Measurements from ENCODE around the gene COPS7A. TPM values are rescaled to one million over a fixed set of nuclear protein-coding genes. Genes with fewer than 3 reads are reported as not detected.
A peak's percentile ranks its signal among the peaks of the same experiment; 100 is the strongest.
"Not testable (repeated sequence)": the region's sequence is repeated elsewhere in the genome, so short reads cannot be mapped to it uniquely, and the experiment has no call there.

COPS7A gene
- total RNA-seq, 2 experiments from 2014 or later = 38.3 to 41.6 TPM

DNA sequence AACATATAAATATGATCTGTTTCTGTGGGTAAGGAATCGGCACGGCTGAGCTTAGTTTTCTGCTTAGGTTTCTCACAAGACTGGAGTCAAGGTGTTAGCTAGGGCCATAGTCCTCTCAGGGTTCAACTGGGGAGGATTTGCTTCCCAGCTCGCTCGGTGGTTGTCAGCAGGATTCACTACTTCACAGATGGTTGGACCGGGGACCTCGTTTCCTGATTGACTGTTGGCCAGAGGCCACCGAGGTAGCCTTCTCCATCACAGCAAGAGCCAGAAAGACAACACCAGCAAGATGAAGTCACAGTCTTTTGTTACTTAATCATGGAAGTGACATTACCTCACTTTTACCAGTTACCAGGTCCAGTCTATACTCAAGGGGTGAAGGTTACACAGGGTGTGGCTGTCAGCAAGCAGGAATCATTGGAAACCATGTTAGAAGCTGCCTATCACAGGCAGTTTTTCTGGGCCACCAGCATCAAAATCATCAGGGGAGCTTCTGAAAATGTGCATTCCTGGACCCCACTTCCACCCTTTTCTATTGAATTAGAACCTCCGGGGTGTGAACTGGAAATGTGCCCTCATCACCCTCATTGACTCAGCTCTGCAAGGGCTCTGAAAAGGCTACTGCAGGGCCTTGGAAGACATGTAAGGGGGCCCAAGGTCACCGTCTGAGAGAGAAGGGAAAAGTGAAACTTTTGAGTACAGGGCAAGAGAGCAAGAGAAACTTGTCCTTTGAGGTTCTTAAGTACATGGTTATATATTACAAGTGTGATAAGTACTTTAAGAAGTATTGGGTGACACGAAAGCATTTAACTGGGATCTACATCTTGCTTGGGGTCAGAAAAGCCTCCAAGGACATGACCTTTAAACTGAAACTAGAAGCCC, 10.9 kb downstream of the COPS7A start:
- no peak overlapping the region for H3K27ac Mint-ChIP-seq
- intact Hi-C loops (cut with DNase I, micrococcal nuclease) = loop anchor here (1.0 kb wide), 2 partner anchors 45 to 91 kb away; no protein-coding TSS in a partner anchor
- no peaks in the 10 kb centered on the region for H3K27me3 Mint-ChIP-seq
- CTCF ChIA-PET = interaction anchor here (0.6 to 2.8 kb wide), 6 partner anchors 8 to 101 kb away, joined by 3 to 8 read pairs (median 3); partner anchors contain the start of genes COPS7A and MLF2
- H3K9me3 Mint-ChIP-seq (ENCODE audit: low read depth) = no peaks in the 10 kb centered on the region
- peaks cover 6% of the 10 kb centered on the region for H3K4me1 Mint-ChIP-seq
- POLR2A ChIA-PET = no interaction called here
- no peak overlapping the region for H3K4me3 Mint-ChIP-seq
- peaks cover 12% of the 10 kb centered on the region for H3K36me3 Mint-ChIP-seq (ENCODE audit: low read depth)
- no peak for ATAC-seq
- DNase-seq = no peak

DNA sequence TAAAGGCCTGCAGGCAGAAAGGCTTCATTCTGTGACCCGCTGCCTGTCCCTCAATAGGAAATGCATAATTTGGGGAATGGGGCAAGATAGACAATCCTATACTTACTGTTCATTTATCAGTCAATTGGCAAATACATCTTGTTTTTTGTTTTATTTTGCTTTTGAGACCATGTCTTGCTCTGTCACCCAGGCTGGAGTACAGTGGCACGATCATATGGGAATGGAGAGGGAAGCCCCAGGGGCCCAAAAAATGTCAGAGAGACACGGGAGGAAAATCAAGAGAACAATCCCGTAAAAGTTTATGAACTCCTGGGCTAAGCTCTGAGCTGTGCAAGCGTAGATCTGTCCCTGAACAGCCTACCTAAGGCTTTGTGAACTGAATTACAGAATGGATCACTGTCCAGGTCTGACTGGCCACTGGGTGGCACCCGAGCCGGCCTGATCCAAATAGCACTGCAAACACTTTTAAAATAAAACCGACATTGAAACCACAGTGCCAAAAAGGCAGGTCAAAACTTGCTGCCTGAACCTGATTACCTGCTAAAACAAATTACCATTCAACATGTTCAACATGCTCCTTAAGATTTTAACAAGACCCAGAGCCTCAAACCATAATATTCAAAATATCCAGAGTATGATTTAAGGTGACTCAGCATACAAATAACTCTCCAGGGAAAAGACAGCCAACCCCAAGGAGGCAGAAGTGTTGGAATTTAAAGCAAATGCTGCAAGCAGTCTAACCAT, 11.8 kb downstream of the COPS7A start:
- POLR2A ChIA-PET = no interaction called here
- ATAC-seq (peak; percentile 81), DNase-seq (peak; percentile 72)
- Mint-ChIP-seq H3K27ac (no peak overlapping the region), H3K27me3 (no peaks in the 10 kb centered on the region), H3K36me3 (ENCODE audit: low read depth) (peaks cover 5% of the 10 kb centered on the region), H3K4me3 (no peak overlapping the region), H3K9me3 (ENCODE audit: low read depth) (no peaks in the 10 kb centered on the region), H3K4me1 (peaks cover 6% of the 10 kb centered on the region)
- intact Hi-C loops (cut with DNase I, micrococcal nuclease) = loop anchor here (1.0 kb wide), 2 partner anchors 44 to 90 kb away; no protein-coding TSS in a partner anchor
- CTCF ChIA-PET = interaction anchor here (0.7 to 1.1 kb wide), 3 partner anchors 18 to 100 kb away, joined by 3 read pairs; no protein-coding TSS in a partner anchor

DNA sequence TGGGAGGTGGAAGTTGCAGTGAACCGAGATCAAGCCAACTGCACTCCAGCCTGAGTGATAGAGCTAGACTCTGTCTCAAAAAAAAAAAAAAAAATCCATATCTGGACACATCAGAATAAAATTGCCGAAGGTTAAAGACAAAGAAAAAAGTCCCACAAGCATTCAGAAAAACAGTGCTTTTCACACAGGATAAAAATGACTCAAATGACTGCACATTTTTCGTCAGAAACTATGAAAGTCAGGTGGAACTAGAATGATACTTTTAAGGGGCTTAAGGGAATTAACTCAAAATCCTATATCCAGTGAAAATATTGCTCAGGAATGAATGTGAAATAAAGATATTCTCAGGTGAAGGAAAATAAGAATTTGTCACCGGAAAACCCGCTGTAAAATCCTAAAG, 12.9 kb downstream of the COPS7A start:
- Mint-ChIP-seq H3K27ac (no peak overlapping the region), H3K36me3 (ENCODE audit: low read depth) (no peaks in the 10 kb centered on the region), H3K4me1 (peaks cover 6% of the 10 kb centered on the region), H3K4me3 (no peak overlapping the region), H3K9me3 (ENCODE audit: low read depth) (no peaks in the 10 kb centered on the region), H3K27me3 (no peaks in the 10 kb centered on the region)
- CTCF ChIA-PET = interaction anchor here (0.7 to 1.6 kb wide), 2 partner anchors 17 to 108 kb away, joined by 3 read pairs; no protein-coding TSS in a partner anchor
- DNase-seq (no peak), ATAC-seq (no peak)
- intact Hi-C loops (cut with DNase I, micrococcal nuclease) = no loop called here
- POLR2A ChIA-PET = no interaction called here

DNA sequence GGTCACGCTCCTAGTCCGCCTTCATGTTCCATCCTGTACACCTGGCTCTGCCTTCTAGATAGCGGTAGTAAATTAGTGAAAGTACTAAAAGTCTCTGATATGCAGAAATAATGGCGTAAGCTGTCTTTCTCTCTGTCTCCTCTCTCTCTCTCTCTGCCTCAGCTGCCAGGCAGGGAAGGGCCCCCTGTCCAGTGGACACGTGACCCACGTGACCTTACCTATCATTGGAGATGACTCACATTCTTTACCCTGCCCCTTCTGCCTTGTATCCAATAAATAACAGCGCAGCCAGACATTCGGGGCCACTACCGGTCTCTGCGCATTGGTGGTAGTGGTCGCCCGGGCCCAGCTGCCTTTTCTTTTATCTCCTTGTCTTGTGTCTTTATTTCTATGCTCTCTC, 18.2 kb downstream of the COPS7A start:
- H3K27me3 Mint-ChIP-seq; intact Hi-C loops (cut with DNase I, micrococcal nuclease); H3K4me3 Mint-ChIP-seq; H3K9me3 Mint-ChIP-seq (ENCODE audit: low read depth); ATAC-seq; DNase-seq: not testable (repeated sequence)
- Mint-ChIP-seq H3K27ac (peak overlapping the region; percentile 58), H3K36me3 (ENCODE audit: low read depth) (peaks cover 35% of the 10 kb centered on the region), H3K4me1 (peaks cover 41% of the 10 kb centered on the region)
- ChIA-PET CTCF (interaction anchor here (0.6 to 4.6 kb wide), 5 partner anchors 11 to 174 kb away, joined by 3 to 19 read pairs (median 3); partner anchors contain the start of genes MLF2 and NOP2), POLR2A (interaction anchor here (1.6 to 1.7 kb wide), 2 partner anchors 11 to 202 kb away, joined by 4 to 6 read pairs; partner anchors contain the start of genes C12orf57, MLF2 and RNU7-1)

DNA sequence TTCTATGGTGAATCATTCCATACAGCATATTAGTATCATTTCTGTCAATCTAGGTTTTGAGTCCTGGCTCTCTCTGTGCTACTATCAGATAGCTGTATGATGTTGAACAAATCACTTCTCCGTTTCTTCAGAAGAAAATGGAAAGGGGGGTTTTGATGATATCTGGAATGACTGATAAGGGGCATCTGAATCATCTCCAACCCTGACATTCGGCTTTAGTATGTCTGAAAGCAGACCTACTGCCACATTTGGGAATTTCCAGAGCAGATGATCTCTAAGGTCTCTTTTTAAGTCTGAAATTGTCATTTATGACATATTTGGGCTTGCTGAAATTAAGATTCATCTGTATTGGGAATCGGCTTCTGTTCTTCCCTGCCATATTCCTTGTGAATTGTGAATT, 19.0 kb downstream of the COPS7A start:
- Mint-ChIP-seq H3K4me1 (peaks cover 42% of the 10 kb centered on the region), H3K36me3 (ENCODE audit: low read depth) (peaks cover 42% of the 10 kb centered on the region), H3K27ac (peak overlapping the region; percentile 77), H3K27me3 (no peaks in the 10 kb centered on the region), H3K9me3 (ENCODE audit: low read depth) (peaks cover 7% of the 10 kb centered on the region), H3K4me3 (no peak overlapping the region)
- ChIA-PET CTCF (interaction anchor here (0.6 to 4.6 kb wide), 9 partner anchors 8 to 673 kb away, joined by 3 to 19 read pairs (median 3); partner anchors contain the start of genes MLF2, NOP2 and SPSB2), POLR2A (interaction anchor here (0.7 to 1.7 kb wide), 3 partner anchors 10 to 201 kb away, joined by 3 to 6 read pairs (median 4); partner anchors contain the start of genes C12orf57, MLF2 and RNU7-1)
- ATAC-seq (peak; percentile 60), DNase-seq (no peak)
- intact Hi-C loops (cut with DNase I, micrococcal nuclease) = no loop called here

DNA sequence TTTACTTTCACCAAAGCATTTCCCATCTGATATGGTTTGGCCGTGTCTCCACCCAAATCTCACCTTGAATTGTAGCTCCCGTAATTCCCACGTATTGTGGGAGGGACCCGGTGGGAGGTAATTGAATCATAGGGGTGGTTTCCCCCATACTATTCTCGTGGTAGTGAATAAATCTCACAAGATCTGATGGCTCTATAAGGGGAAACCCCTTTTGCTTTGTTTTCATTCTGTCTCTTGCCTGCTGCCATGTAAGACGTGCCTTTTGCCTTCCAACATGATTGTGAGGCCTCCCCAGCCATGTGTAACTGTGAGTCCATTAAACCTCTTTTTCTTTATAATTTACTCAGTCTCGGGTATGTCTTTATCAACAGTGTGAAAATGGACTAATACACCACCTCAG, 19.5 kb downstream of the COPS7A start:
- CTCF ChIA-PET = interaction anchor here (0.7 to 4.6 kb wide), 6 partner anchors 10 to 672 kb away, joined by 3 to 19 read pairs (median 3); partner anchors contain the start of genes MLF2, NOP2 and SPSB2
- Mint-ChIP-seq H3K4me1 (peaks cover 42% of the 10 kb centered on the region), H3K36me3 (ENCODE audit: low read depth) (peaks cover 47% of the 10 kb centered on the region), H3K27ac (peak overlapping the region; percentile 77)
- POLR2A ChIA-PET = interaction anchor here (0.7 to 1.7 kb wide), 3 partner anchors 9 to 200 kb away, joined by 3 to 6 read pairs (median 4); partner anchors contain the start of genes C12orf57, MLF2 and RNU7-1
- H3K27me3 Mint-ChIP-seq; intact Hi-C loops (cut with DNase I, micrococcal nuclease); H3K4me3 Mint-ChIP-seq; H3K9me3 Mint-ChIP-seq (ENCODE audit: low read depth): not testable (repeated sequence)
- DNase-seq (peak; percentile 61), ATAC-seq (peak; percentile 49)

DNA sequence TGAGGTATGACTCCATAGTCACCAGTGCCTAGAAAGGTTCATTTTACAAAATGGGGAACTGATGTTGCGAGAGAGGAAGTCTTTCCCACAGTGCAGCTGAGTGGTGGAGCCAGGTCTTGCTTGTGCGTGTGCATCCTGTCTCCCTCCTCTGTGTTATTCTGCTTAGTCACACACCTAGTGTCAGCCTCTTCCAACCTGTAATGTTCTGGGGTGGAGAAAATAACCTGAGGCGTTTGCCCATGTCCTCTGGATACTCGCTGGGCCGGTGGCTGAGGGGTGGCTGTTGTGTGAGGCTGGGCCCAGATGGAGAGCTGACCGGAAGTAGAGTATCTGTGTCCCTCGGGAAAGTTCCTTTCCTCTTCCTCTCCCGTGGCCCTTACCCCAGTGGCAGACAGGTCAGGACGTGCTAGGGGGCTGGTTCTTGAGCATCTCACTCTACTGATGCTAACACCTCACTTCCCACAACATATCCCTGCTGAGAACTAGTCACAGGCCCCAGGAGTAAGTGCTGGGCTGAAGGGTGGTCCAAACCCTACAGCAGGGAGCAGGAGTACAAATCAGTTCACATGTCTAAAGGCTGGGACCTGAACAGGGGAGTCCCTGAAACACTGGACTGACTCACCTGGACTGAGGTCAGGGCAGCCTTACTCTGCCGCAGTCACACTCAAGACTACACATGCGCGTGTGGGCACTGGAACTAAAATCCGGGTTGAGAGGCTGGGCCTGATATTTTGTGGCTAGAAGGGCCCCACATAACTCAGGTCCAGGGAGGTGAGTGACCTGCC, 22.1 kb downstream of the COPS7A start:
- peaks cover 47% of the 10 kb centered on the region for H3K4me1 Mint-ChIP-seq
- H3K36me3 Mint-ChIP-seq (ENCODE audit: low read depth) = peaks cover 66% of the 10 kb centered on the region
- no peaks in the 10 kb centered on the region for H3K27me3 Mint-ChIP-seq
- ATAC-seq = peak; percentile 82
- peak overlapping the region; percentile 76 for H3K27ac Mint-ChIP-seq
- ChIA-PET CTCF (interaction anchor here (1.3 to 1.4 kb wide), 2 partner anchors 35 kb away, joined by 3 to 4 read pairs; no protein-coding TSS in a partner anchor), POLR2A (interaction anchor here (0.7 kb wide), 1 partner anchor 9 kb away, joined by 3 read pairs; no protein-coding TSS in a partner anchor)
- DNase-seq = peak; percentile 52
- intact Hi-C loops (cut with DNase I, micrococcal nuclease) = no loop called here
- H3K9me3 Mint-ChIP-seq (ENCODE audit: low read depth) = peaks cover 7% of the 10 kb centered on the region
- no peak overlapping the region for H3K4me3 Mint-ChIP-seq

DNA sequence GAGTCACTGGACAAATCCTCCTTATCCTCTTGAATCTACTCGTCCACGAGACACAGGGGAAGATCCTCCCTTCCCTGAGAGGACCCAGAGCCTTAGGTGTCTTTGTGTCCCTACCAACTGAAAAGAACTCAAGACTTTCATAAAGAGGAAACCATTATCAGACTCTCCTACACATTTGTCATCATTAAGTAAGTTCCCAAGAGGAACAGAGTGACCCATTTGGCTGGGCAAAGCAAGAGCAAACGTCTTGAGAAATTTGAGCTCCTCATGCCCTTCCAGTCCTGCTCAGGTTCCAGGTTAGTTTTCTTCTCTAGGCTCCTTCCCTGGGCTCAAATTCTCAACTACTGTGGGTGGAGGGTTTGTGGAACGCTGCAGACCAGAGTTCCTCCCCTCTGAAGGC, 23.4 kb downstream of the COPS7A start:
- no peaks in the 10 kb centered on the region for H3K27me3 Mint-ChIP-seq
- peaks cover 73% of the 10 kb centered on the region for H3K36me3 Mint-ChIP-seq (ENCODE audit: low read depth)
- H3K27ac Mint-ChIP-seq = peak overlapping the region; percentile 74
- POLR2A ChIA-PET = no interaction called here
- DNase-seq = no peak
- H3K4me1 Mint-ChIP-seq = peaks cover 52% of the 10 kb centered on the region
- intact Hi-C loops (cut with DNase I, micrococcal nuclease) = no loop called here
- H3K4me3 Mint-ChIP-seq = no peak overlapping the region
- ATAC-seq = no peak
- H3K9me3 Mint-ChIP-seq (ENCODE audit: low read depth) = peaks cover 7% of the 10 kb centered on the region
- CTCF ChIA-PET = interaction anchor here (0.6 to 1.4 kb wide), 3 partner anchors 33 to 132 kb away, joined by 3 to 4 read pairs (median 4); no protein-coding TSS in a partner anchor

DNA sequence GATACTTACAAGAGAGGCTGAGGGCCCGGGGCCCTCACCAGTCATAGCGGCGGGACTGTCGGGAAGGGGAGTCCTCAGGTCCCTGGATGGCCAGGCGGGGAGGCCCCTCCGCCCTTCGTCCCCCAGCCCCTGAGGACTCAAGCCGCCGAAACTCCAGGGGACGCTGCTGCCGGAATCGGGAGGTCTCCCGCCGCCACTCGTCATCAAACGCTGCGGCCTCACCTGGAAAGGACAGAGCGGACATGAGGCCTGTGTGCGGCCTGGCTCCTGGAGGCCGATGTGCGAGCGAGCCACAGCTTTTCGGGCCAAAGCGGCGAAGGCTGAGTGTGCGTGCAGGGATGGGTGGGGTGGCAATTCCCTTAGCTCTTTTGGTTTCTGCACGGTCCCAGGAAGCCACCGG, 24.9 kb downstream of the COPS7A start:
- CTCF ChIA-PET = no interaction called here
- DNase-seq = no peak
- no peak for ATAC-seq
- intact Hi-C loops (cut with DNase I, micrococcal nuclease) = no loop called here
- Mint-ChIP-seq H3K27ac (no peak overlapping the region), H3K27me3 (no peaks in the 10 kb centered on the region), H3K4me1 (peaks cover 45% of the 10 kb centered on the region), H3K36me3 (ENCODE audit: low read depth) (peaks cover 67% of the 10 kb centered on the region), H3K4me3 (no peak overlapping the region), H3K9me3 (ENCODE audit: low read depth) (no peaks in the 10 kb centered on the region)
- POLR2A ChIA-PET = no interaction called here

DNA sequence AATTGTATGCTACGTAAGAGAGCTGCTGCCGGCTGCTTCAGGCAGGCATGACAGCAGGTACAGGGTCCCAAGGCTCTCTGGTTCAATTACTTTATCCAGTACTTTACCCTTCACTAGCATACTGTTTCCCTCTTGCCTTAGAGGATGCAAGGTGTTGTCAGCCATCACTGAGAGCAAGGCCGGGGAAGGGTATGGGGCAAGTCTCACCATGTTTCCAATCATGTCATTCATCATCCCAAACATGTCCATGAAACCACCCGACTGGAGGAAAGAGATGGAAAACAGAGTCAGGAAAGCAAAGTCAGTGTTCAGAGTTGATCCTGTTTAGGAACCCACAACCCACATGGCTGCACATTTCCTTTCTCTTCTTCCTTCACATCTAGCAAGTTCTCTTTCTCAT, 26.7 kb downstream of the COPS7A start:
- Mint-ChIP-seq H3K27me3 (no peaks in the 10 kb centered on the region), H3K4me3 (no peak overlapping the region), H3K9me3 (ENCODE audit: low read depth) (no peaks in the 10 kb centered on the region), H3K27ac (no peak overlapping the region), H3K36me3 (ENCODE audit: low read depth) (peaks cover 53% of the 10 kb centered on the region), H3K4me1 (peaks cover 38% of the 10 kb centered on the region)
- DNase-seq = no peak
- POLR2A ChIA-PET = no interaction called here
- intact Hi-C loops (cut with DNase I, micrococcal nuclease) = loop anchor here in 1 of 2 experiments (5.0 kb wide), 1 partner anchor 42 kb away; no protein-coding TSS in a partner anchor
- CTCF ChIA-PET = no interaction called here
- ATAC-seq = no peak
